SU-DHL-6 (cell line): Measurements from ENCODE around the gene P2RX2.

ENCODE experiments used
- H2AFZ ChIP-seq: fragments of 200-600 bp; sonication (generic); 2 replicates; pipeline ENCODE4 v1.6.1; 2014; ENCODE audit warnings: low read depth, mild to moderate bottlenecking, moderate library complexity, mixed read lengths, antibody characterized with exemption, low read length; ENCODE audit not compliant: severe bottlenecking
- H3F3A ChIP-seq: fragments of 200-600 bp; shearing (Covaris generic); 2 replicates; pipeline ENCODE4 v1.6.0; 2016; ENCODE audit warnings: antibody characterized with exemption, mild to moderate bottlenecking; ENCODE audit not compliant: insufficient read depth
- H3K27ac ChIP-seq: fragments of 200-600 bp; sonication (generic); 2 replicates; pipeline ENCODE4 v1.5.1; 2016; ENCODE audit warnings: low read depth, mild to moderate bottlenecking, low read length, moderate library complexity, mixed read lengths
- H3K27me3 ChIP-seq: fragments of 200-600 bp; sonication (generic), shearing (Covaris generic); 2 replicates; pipeline ENCODE4 v1.6.0; 2014; ENCODE audit warnings: mild to moderate bottlenecking, low read length
- H3K36me3 ChIP-seq: fragments of 200-600 bp; sonication (generic); 2 replicates; pipeline ENCODE4 v1.6.1; 2014; ENCODE audit warnings: mild to moderate bottlenecking, low read length, mixed read lengths
- H3K4me2 ChIP-seq: fragments of 300-600, 200-600 bp; shearing (Covaris generic), sonication (generic); 2 replicates; pipeline ENCODE4 v1.6.0; 2014; ENCODE audit warnings: low read length, low read depth, mild to moderate bottlenecking; ENCODE audit not compliant: poor library complexity, severe bottlenecking
- H3K4me3 ChIP-seq: fragments of 200-600 bp; sonication (generic); 2 replicates; pipeline ENCODE4 v1.5.1; 2014; ENCODE audit warnings: antibody characterized with exemption, low read length, mild to moderate bottlenecking, mixed read lengths; ENCODE audit not compliant: insufficient read depth, poor library complexity, severe bottlenecking
- H3K79me2 ChIP-seq: fragments of 200-600 bp; sonication (generic); 2 replicates; pipeline ENCODE4 v1.6.1; 2014; ENCODE audit warnings: mild to moderate bottlenecking, low read length, moderate library complexity; ENCODE audit not compliant: insufficient read depth
- H3K9ac ChIP-seq: fragments of 200-600 bp; sonication (generic); 2 replicates; pipeline ENCODE4 v1.7.0; 2014; ENCODE audit warnings: mild to moderate bottlenecking, low read length
- H3K9me2 ChIP-seq: fragments of 200-600 bp; sonication (generic); replicated peaks from 2 replicates; pipeline ENCODE4 v1.6.1; 2014; ENCODE audit warnings: low read length; ENCODE audit not compliant: insufficient read depth
- H3K9me3 ChIP-seq: fragments of 200-600 bp; sonication (generic); 2 replicates; pipeline ENCODE4 v1.6.1; 2014; ENCODE audit warnings: low read length, mixed read lengths; ENCODE audit not compliant: insufficient read depth
- H4K20me1 ChIP-seq: fragments of 200-600 bp; sonication (generic); 2 replicates; pipeline ENCODE4 v1.6.1; 2014; ENCODE audit warnings: low read depth, mild to moderate bottlenecking, antibody characterized with exemption, low read length, moderate library complexity, mixed read lengths
- EZH2phosphoT487 ChIP-seq: fragments of 200-600 bp; sonication (generic), shearing (Covaris generic); conservative IDR thresholded peaks from 2 replicates; pipeline ENCODE4 v1.6.1; 2018; ENCODE audit warnings: mild to moderate bottlenecking, antibody characterized with exemption, low read length, moderate library complexity, mixed read lengths
- TF ChIP-seq, protein P1 (sequence below): fragments of 200-600 bp; sonication (generic); IDR thresholded peaks from one replicate; pipeline ENCODE4 v1.5.1; 2017; ENCODE audit warnings: antibody characterized with exemption, mild to moderate bottlenecking, low read length, moderate library complexity; ENCODE audit not compliant: insufficient read depth, poor library complexity, severe bottlenecking

P2RX2 gene

DNA sequence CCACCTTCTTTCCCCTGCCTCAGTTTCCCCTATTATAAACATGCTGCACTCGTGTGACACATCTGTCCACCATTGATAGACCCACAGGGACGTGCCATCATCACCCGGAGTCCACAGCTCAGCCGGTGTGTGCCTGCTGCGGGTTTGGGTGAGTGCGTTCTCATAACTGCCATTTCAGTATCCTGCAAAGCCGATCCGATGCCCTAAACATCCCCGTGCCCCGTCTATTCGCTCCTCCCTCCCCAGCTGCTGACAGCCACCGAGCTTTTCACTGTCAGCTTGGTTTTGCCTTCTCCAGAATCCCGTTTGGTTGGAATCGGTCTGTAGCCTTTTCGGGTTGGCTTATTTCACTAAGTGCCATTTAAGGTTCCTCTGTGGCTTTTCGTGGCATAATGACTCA lies 12.1 kb upstream of the P2RX2 start:
- Histone ChIP-seq H3K36me3 (no peaks in the 10 kb centered on the region), H3K9ac (no peak overlapping the region), H4K20me1 (no peaks in the 10 kb centered on the region; the same call in 1 of the 2 replicates), H2AFZ (no peak overlapping the region), H3K9me2 (no peaks in the 10 kb centered on the region), H3K27ac (no peak overlapping the region), H3K9me3 (no peaks in the 10 kb centered on the region; the same call in 1 of the 2 replicates), H3K4me3 (no peak overlapping the region), H3F3A (no peaks in the 10 kb centered on the region), H3K4me2 (no peak overlapping the region), H3K79me2 (no peaks in the 10 kb centered on the region), H3K27me3 (no peaks in the 10 kb centered on the region)
- TF ChIP-seq EZH2phosphoT487, result no peak
- TF ChIP-seq, protein P1, sequence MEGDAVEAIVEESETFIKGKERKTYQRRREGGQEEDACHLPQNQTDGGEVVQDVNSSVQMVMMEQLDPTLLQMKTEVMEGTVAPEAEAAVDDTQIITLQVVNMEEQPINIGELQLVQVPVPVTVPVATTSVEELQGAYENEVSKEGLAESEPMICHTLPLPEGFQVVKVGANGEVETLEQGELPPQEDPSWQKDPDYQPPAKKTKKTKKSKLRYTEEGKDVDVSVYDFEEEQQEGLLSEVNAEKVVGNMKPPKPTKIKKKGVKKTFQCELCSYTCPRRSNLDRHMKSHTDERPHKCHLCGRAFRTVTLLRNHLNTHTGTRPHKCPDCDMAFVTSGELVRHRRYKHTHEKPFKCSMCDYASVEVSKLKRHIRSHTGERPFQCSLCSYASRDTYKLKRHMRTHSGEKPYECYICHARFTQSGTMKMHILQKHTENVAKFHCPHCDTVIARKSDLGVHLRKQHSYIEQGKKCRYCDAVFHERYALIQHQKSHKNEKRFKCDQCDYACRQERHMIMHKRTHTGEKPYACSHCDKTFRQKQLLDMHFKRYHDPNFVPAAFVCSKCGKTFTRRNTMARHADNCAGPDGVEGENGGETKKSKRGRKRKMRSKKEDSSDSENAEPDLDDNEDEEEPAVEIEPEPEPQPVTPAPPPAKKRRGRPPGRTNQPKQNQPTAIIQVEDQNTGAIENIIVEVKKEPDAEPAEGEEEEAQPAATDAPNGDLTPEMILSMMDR, result no peak

DNA sequence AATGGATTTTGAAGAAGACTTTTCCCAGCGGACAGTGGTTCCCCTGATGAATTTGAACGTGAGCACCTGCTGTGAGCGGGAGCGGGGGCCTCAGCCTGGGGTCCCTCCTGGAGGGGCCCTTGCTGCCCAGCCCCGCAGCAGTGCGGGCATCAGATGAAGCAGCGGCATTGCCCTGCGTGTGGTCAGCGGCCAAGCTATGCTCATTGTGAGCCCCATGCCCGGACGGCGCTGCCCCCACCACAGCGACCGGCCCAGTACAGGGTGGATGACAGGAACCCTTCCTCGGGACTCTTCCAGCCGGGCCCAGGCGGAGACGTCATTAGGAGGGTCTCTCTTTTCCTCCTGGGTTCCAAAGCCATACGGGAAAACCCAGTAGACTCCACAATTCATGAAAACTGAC lies 11.6 kb upstream of the P2RX2 start:
- Histone ChIP-seq H3K4me2 (no peak overlapping the region), H3F3A (no peaks in the 10 kb centered on the region), H3K79me2 (no peaks in the 10 kb centered on the region), H3K9ac (no peak overlapping the region), H3K4me3 (no peak overlapping the region), H3K9me3 (no peaks in the 10 kb centered on the region; the same call in 1 of the 2 replicates), H4K20me1 (no peaks in the 10 kb centered on the region), H3K9me2 (no peaks in the 10 kb centered on the region), H2AFZ (no peak overlapping the region), H3K36me3 (no peaks in the 10 kb centered on the region), H3K27ac (no peak overlapping the region), H3K27me3 (no peaks in the 10 kb centered on the region)
- TF ChIP-seq, protein P1, result no peak
- TF ChIP-seq EZH2phosphoT487, result no peak

DNA sequence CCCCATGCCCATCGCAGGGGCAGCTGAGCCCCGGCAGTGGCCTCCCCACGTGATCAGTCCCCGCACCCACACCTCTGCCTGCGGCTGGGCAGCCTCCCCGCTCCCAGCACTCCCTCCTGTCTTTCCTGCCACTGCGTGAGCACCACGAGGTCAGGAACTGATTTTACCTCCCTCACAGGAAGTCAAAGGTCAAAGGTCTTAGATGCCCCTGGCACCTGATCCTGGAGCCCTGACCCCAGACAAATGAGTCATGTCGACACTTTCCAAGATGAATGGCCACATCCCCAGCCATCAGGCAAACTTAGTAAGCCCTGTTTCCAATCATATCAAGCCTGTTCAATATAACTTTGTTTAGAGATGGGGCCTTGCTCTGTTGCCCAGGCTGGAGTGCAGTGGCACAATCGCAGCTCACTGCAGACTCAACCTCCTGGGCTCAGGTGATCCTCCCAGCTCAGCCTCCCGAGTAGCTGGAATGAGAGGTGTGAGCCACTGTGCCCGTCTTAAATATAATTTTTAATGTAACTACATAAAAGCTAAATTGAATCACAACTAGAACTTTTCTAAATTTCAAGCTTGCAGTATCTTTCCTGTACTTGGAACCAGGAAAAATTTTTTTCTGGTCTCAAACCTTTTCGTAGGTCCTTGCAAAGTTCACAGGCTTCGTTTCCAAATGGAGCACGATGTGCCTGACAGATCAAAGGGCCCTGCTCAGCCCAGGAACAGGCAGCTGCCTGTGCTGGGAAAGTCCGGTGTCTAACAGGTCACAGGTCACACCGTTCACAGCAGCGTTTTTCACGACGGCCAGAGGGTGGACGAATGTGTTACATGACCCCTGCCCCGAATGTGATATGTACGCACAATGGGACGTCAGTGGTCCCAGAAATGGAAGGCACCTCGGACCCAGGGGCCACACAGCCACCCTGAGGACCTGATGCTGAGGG lies 10.1 kb upstream of the P2RX2 start:
- Histone ChIP-seq H3K27me3 (no peaks in the 10 kb centered on the region), H3K4me2 (no peak overlapping the region), H3K36me3 (no peaks in the 10 kb centered on the region), H2AFZ (no peak overlapping the region), H3F3A (no peaks in the 10 kb centered on the region), H3K27ac (no peak overlapping the region), H3K9ac (no peak overlapping the region), H3K79me2 (no peaks in the 10 kb centered on the region), H3K4me3 (no peak overlapping the region), H3K9me3 (no peaks in the 10 kb centered on the region; the same call in 1 of the 2 replicates), H3K9me2 (no peaks in the 10 kb centered on the region), H4K20me1 (no peaks in the 10 kb centered on the region)
- no peak for TF ChIP-seq EZH2phosphoT487
- TF ChIP-seq, protein P1, result no peak
